H1 (cell line): Measurements from ENCODE around the gene EGFR. TPM values are rescaled to one million over a fixed set of nuclear protein-coding genes. Genes with fewer than 3 reads are reported as not detected.

Source experiments
- CTCF ChIA-PET: fragments of 300-600 bp; sonication (Branson Sonifier 250); formaldehyde crosslinking; loops from one replicate; lab custom pipeline; 2021; ENCODE audit not compliant: partially characterized antibody; lab: Charles Lee
- POLR2A ChIA-PET: fragments of 300-600 bp; sonication (Branson Sonifier 250); formaldehyde crosslinking; loops from one replicate; lab custom pipeline; 2021; ENCODE audit warnings: inconsistent platforms; ENCODE audit not compliant: partially characterized antibody; lab: Charles Lee
- DNase-seq, 2 experiments: peaks; one replicate each; pipeline versions ENCODE4 v3.0.0 to v3.0.0-alpha.2; 2010 to 2022; ENCODE audit warnings: low spot score in 2 of 2, low read depth in 1 of 2, mixed read lengths in 1 of 2
- FAIRE-seq: peaks from 2 replicates; lab custom pipeline; 2011; peaks lifted over from hg19 to GRCh38; lab: Jason Lieb, UNC
- H2AFZ ChIP-seq: 2 replicates; pipeline ENCODE4 v1.8.1; 2012; ENCODE audit warnings: low read length, inconsistent platforms
- H2AK5ac ChIP-seq: 2 replicates; pipeline ENCODE4 v1.6.1; 2013; ENCODE audit warnings: low read depth, low read length
- H2BK120ac ChIP-seq: replicated peaks from 2 replicates; pipeline ENCODE3; 2013; ENCODE audit warnings: low read depth, low read length, inconsistent platforms
- H2BK12ac ChIP-seq: 2 replicates; pipeline ENCODE4 v1.6.1; 2013; ENCODE audit warnings: low read depth, low read length
- H2BK15ac ChIP-seq: 2 replicates; pipeline ENCODE4 v1.6.1; 2013; ENCODE audit warnings: low read length
- H2BK20ac ChIP-seq: 2 replicates; pipeline ENCODE4 v1.6.1; 2013; ENCODE audit warnings: low read length
- H2BK5ac ChIP-seq: 2 replicates; pipeline ENCODE4 v1.6.1; 2013; ENCODE audit warnings: low read depth, low read length
- H3K14ac ChIP-seq: 2 replicates; pipeline ENCODE4 v1.6.1; 2013; ENCODE audit warnings: inconsistent platforms; ENCODE audit not compliant: insufficient read length
- H3K18ac ChIP-seq: 2 replicates; pipeline ENCODE4 v1.6.1; 2013; ENCODE audit warnings: low read length; ENCODE audit errors: extremely low read depth
- H3K23ac ChIP-seq: 2 replicates; pipeline ENCODE4 v1.6.1; 2013; ENCODE audit warnings: inconsistent platforms; ENCODE audit not compliant: insufficient read length
- H3K23me2 ChIP-seq: 2 replicates; pipeline ENCODE4 v1.6.1; 2013; ENCODE audit warnings: low read depth, low read length
- H3K27ac ChIP-seq: 2 replicates; pipeline ENCODE4 v1.6.1; 2011; ENCODE audit warnings: low read depth, low read length, inconsistent platforms
- H3K27me3 ChIP-seq, 4 experiments: replicated peaks in 1 of 4; 1 replicate in 1 of 4; 2 replicates in 3 of 4; pipeline versions ENCODE4 v1.6.1 to v1.8.1; 2011 to 2013; ENCODE audit warnings: low read length in 3 of 4, mild to moderate bottlenecking in 3 of 4, inconsistent platforms in 2 of 4, mixed read lengths in 2 of 4, moderate library complexity in 1 of 4; ENCODE audit not compliant: control insufficient read depth in 3 of 4, insufficient read depth in 3 of 4; ENCODE audit errors: extremely low read depth in 1 of 4
- H3K36me3 ChIP-seq, 4 experiments: 2 replicates each; pipeline versions ENCODE4 v1.6.1 to v1.8.1; 2011 to 2013; ENCODE audit warnings: mild to moderate bottlenecking in 4 of 4, low read length in 3 of 4, moderate library complexity in 2 of 4, control low read depth in 1 of 4, inconsistent platforms in 1 of 4; ENCODE audit not compliant: insufficient read depth in 4 of 4, control insufficient read depth in 2 of 4
- H3K4ac ChIP-seq: replicated peaks from 2 replicates; pipeline ENCODE3; 2013; ENCODE audit warnings: low read length, low read depth, mixed read lengths, inconsistent platforms; ENCODE audit not compliant: insufficient read length
- H3K4me1 ChIP-seq, 4 experiments: replicated peaks in 1 of 4; 1 replicate in 1 of 4; 2 replicates in 3 of 4; pipeline versions ENCODE4 v1.6.1 to v1.8.1; 2011 to 2013; ENCODE audit warnings: low read length in 3 of 4, inconsistent platforms in 2 of 4, mixed read lengths in 1 of 4; ENCODE audit not compliant: insufficient read depth in 4 of 4, control insufficient read depth in 3 of 4
- H3K4me2 ChIP-seq, 2 experiments: 2 replicates each; pipeline versions ENCODE4 v1.6.1 to v1.8.1; 2011 to 2013; ENCODE audit warnings: low read depth in 2 of 2, low read length in 2 of 2, control low read depth in 1 of 2, inconsistent platforms in 1 of 2, mild to moderate bottlenecking in 1 of 2; ENCODE audit not compliant: insufficient read depth in 1 of 2
- H3K4me3 ChIP-seq, 4 experiments: fragments of 200-600, 300-600 bp in 1 of 4; sonication (generic), shearing (Covaris generic), sonication (Bioruptor Twin) in 1 of 4; 2 replicates each; pipeline versions ENCODE4 v1.5.1 to v1.8.1; 2011 to 2016; ENCODE audit warnings: low read length in 4 of 4, low read depth in 3 of 4, control low read depth in 2 of 4, inconsistent platforms in 2 of 4, mild to moderate bottlenecking in 2 of 4, mixed read lengths in 1 of 4, moderate library complexity in 1 of 4; ENCODE audit not compliant: insufficient read depth in 2 of 4; ENCODE audit errors: extremely low read depth in 1 of 4
- H3K56ac ChIP-seq: replicated peaks from 2 replicates; pipeline ENCODE3; 2013; ENCODE audit warnings: low read depth, mild to moderate bottlenecking, mixed read lengths, low read length, inconsistent platforms; ENCODE audit not compliant: insufficient read length
- H3K79me1 ChIP-seq: 2 replicates; pipeline ENCODE4 v1.6.1; 2013; ENCODE audit warnings: low read depth, low read length, control low read depth
- H3K79me2 ChIP-seq, 2 experiments: 2 replicates each; pipeline versions ENCODE4 v1.6.1 to v1.8.1; 2012 to 2013; ENCODE audit warnings: low read length in 2 of 2, mild to moderate bottlenecking in 2 of 2, inconsistent platforms in 1 of 2; ENCODE audit not compliant: insufficient read depth in 2 of 2, control insufficient read depth in 1 of 2
- H3K9ac ChIP-seq, 4 experiments: replicated peaks in 1 of 4; 1 replicate in 1 of 4; 2 replicates in 3 of 4; pipeline versions ENCODE4 v1.6.1 to v1.8.1; 2011 to 2013; ENCODE audit warnings: low read depth in 3 of 4, low read length in 3 of 4, control low read depth in 2 of 4, mild to moderate bottlenecking in 2 of 4, moderate library complexity in 2 of 4, inconsistent platforms in 1 of 4; ENCODE audit errors: extremely low read depth in 1 of 4
- H3K9me3 ChIP-seq, 2 experiments: 2 replicates each; pipeline versions ENCODE4 v1.6.1 to v1.8.1; 2012 to 2013; ENCODE audit warnings: mild to moderate bottlenecking in 2 of 2, moderate library complexity in 2 of 2, control low read depth in 1 of 2, inconsistent platforms in 1 of 2, low read depth in 1 of 2, low read length in 1 of 2, mixed read lengths in 1 of 2; ENCODE audit not compliant: insufficient read depth in 2 of 2
- H4K20me1 ChIP-seq, 2 experiments: replicated peaks in 1 of 2; 2 replicates each; pipeline versions ENCODE3 to v1.8.1; 2011 to 2013; ENCODE audit warnings: inconsistent platforms in 2 of 2, low read length in 2 of 2, mild to moderate bottlenecking in 1 of 2; ENCODE audit not compliant: insufficient read depth in 2 of 2, control insufficient read depth in 1 of 2
- H4K5ac ChIP-seq: 2 replicates; pipeline ENCODE4 v1.6.1; 2013; ENCODE audit warnings: low read length, low read depth, mixed read lengths, inconsistent platforms; ENCODE audit not compliant: insufficient read length
- H4K8ac ChIP-seq: 2 replicates; pipeline ENCODE4 v1.8.0; 2013; ENCODE audit warnings: mild to moderate bottlenecking, moderate library complexity, low read length, inconsistent platforms; ENCODE audit not compliant: insufficient read depth; ENCODE audit errors: extremely low read depth
- H4K91ac ChIP-seq: replicated peaks from 2 replicates; pipeline ENCODE3; 2013; ENCODE audit warnings: low read length, mixed read lengths, inconsistent platforms; ENCODE audit not compliant: insufficient read length
- BRCA1 ChIP-seq: IDR thresholded peaks from 2 replicates; pipeline ENCODE4 v1.6.1; 2012; ENCODE audit warnings: low read depth, low read length, improper control_type of control experiment
- CBX8 ChIP-seq: fragments of 300-800, 300-1000 bp; sonication (generic); IDR thresholded peaks from 2 replicates; pipeline ENCODE4 v1.7.1; 2016; ENCODE audit warnings: low read depth, low read length, borderline replicate concordance
- KDM5A ChIP-seq: fragments of 200-600 bp; IDR thresholded peaks from 2 replicates; pipeline ENCODE4 v1.7.1; 2012; ENCODE audit warnings: mild to moderate bottlenecking, low read length, inconsistent platforms, mixed read lengths
- NRF1 ChIP-seq: IDR thresholded peaks from 2 replicates; pipeline ENCODE4 v1.6.1; 2011; ENCODE audit warnings: mild to moderate bottlenecking, low read depth, low read length, improper control_type of control experiment
- PHF8 ChIP-seq: fragments of 200-600 bp; sonication (generic); conservative IDR thresholded peaks from 2 replicates; pipeline ENCODE4 v1.7.1; 2012; ENCODE audit warnings: low read depth, mild to moderate bottlenecking, inconsistent platforms, low read length, moderate library complexity
- RAD21 ChIP-seq, 2 experiments: IDR thresholded peaks in 1 of 2; conservative IDR thresholded peaks in 1 of 2; 2 replicates each; pipeline ENCODE4 v1.6.1; 2011; ENCODE audit warnings: low read depth in 2 of 2, low read length in 2 of 2, improper control_type of control experiment in 1 of 2, inconsistent platforms in 1 of 2, mild to moderate bottlenecking in 1 of 2, moderate library complexity in 1 of 2
- ZNF274 ChIP-seq: IDR thresholded peaks from 2 replicates; pipeline ENCODE4 v1.7.0; 2012; ENCODE audit warnings: low read length, borderline replicate concordance; ENCODE audit errors: extremely low read depth
- WGBS, 2 experiments: shearing (Covaris generic) in 1 of 2; methylation state at CpG; one replicate each; pipeline versions ENCODE4 v1.1.6 to v1.1.7; 2013 to 2015; ENCODE audit warnings: low lambda C conversion rate in 2 of 2, mixed read lengths in 2 of 2, inconsistent platforms in 1 of 2, low coverage in 1 of 2, missing lambda C conversion rate in 1 of 2; ENCODE audit not compliant: insufficient replicate concordance in 2 of 2, insufficient coverage in 1 of 2, insufficient read length in 1 of 2; ENCODE audit errors: extremely low coverage in 1 of 2, missing lambda C conversion rate in 1 of 2; 5-methylcytosine and 5-hydroxymethylcytosine counted together
- polyA plus RNA-seq, 7 experiments: library from polyadenylated mRNA; depleted of rRNA in 3 of 7; stranded (reverse) in 5 of 7; unstranded in 2 of 7; fragments of >200 nt in 5 of 7; fragments of 200-250 nt in 2 of 7; gene quantifications; 1 replicate in 5 of 7; 2 replicates in 1 of 7; 4 replicates in 1 of 7; pipeline versions ENCODE4 v1.2.1 to v1.2.3, GENCODE V29; 2011 to 2013; ENCODE audit warnings: missing spikeins in 2 of 7, mixed read lengths in 2 of 7
- total RNA-seq: library from RNA; stranded (reverse); fragmentation: NEBNext Ultra II Directional; extraction: Animal tissue kit (Norgen Biotek cat#: 25700); gene quantifications from 2 replicates; pipeline ENCODE4 v1.2.1, GENCODE V29; 2021

EGFR gene
- total and polyA plus RNA-seq, 2 of the 8 experiments (the other 6 are each of a cell fraction or from before 2014, with no cell fraction given), result 1.9 to 5.8 TPM

GRCh38 chr7:55224111-55224510 lies 205.3 kb downstream of the EGFR start:
- CTCF ChIA-PET, result no interaction called here
- Histone ChIP-seq H3K27ac (no peak overlapping the region), H4K8ac (no peak overlapping the region), H2BK20ac (no peak overlapping the region), H3K36me3 (no peaks in the 10 kb centered on the region), H3K4me1 (no peaks in the 10 kb centered on the region), H2BK120ac (no peak overlapping the region), H3K79me2 (no peaks in the 10 kb centered on the region), H2AFZ (no peak overlapping the region), H2AK5ac (no peak overlapping the region), H3K27me3 (no peaks in the 10 kb centered on the region), H4K5ac (no peak overlapping the region), H3K18ac (no peak overlapping the region), H3K4me2 (no peak overlapping the region), H2BK12ac (no peak overlapping the region), H2BK15ac (no peak overlapping the region), H3K14ac (no peak overlapping the region), H3K23ac (no peak overlapping the region), H3K4ac (no peak overlapping the region), H2BK5ac (no peak overlapping the region), H3K79me1 (no peaks in the 10 kb centered on the region), H4K20me1 (no peaks in the 10 kb centered on the region), H3K56ac (no peak overlapping the region), H3K9ac (no peak overlapping the region), H3K23me2 (no peaks in the 10 kb centered on the region), H4K91ac (no peak overlapping the region), H3K9me3 (no peaks in the 10 kb centered on the region; a peak in 1 of 4 replicates), H3K4me3 (no peak overlapping the region)
- no peak for FAIRE-seq
- POLR2A ChIA-PET, result no interaction called here
- no peak for DNase-seq
- WGBS, 2 experiments, result 83% methylated on average over 5 of the region's 5 CpGs; no CpG with 5 or more reads in 1 of the 2 experiments
- TF ChIP-seq CBX8 (no peak), NRF1 (no peak), RAD21 (IDR thresholded peaks at IDR 0.05 in 1 of 2, conservative IDR thresholded peaks at IDR 0.05 in 1 of 2; ENCODE audit: low read depth in 2 of 2, low read length in 2 of 2) (no peak), ZNF274 (no peak), BRCA1 (no peak), KDM5A (no peak), PHF8 (no peak)
